Panc1 (cell line): ENCODE results near the gene ZBTB12. TPM values are rescaled to one million over a fixed set of nuclear protein-coding genes. Genes with fewer than 3 reads are reported as not detected.

Experiments
- ATAC-seq: fragments of 200-7000 bp; cut with Tn5 transposase; 2 replicates; pipeline ENCODE4 v1.9.1; 2020; ENCODE audit warnings: mild to moderate bottlenecking, moderate library complexity
- BruUV-seq: library from RNA; stranded (reverse); fragments of 400-500 nt; replicated peaks from 2 replicates; lab custom pipeline; 2021; lab: Mats Ljungman, UMichigan
- CTCF ChIA-PET: fragments of 300-600 bp; sonication (Branson Sonifier 250); formaldehyde crosslinking; loops from one replicate; lab custom pipeline; 2022; ENCODE audit warnings: antibody characterized with exemption; lab: Charles Lee
- POLR2A ChIA-PET: fragments of 300-600 bp; sonication (Branson Sonifier 250); formaldehyde crosslinking; loops from one replicate; lab custom pipeline; 2022; ENCODE audit warnings: antibody characterized with exemption; lab: Charles Lee
- DNase-seq: peaks from one replicate; pipeline ENCODE4 v3.0.0-alpha.2; 2010; ENCODE audit warnings: low read depth, low spot score
- H3K27ac ChIP-seq: 2 replicates; pipeline ENCODE4 v1.5.1; 2011; ENCODE audit warnings: mild to moderate bottlenecking, low read length, inconsistent platforms
- H3K27me3 ChIP-seq: fragments of 200-500 bp; sonication (Bioruptor generic); 2 replicates; pipeline ENCODE4 v1.6.0; 2014; ENCODE audit warnings: low read length, inconsistent platforms; ENCODE audit not compliant: control insufficient read depth, insufficient read depth
- H3K36me3 ChIP-seq: fragments of 200-500 bp; sonication (Bioruptor generic); 2 replicates; pipeline ENCODE4 v1.5.1; 2014; ENCODE audit warnings: inconsistent platforms, mild to moderate bottlenecking, low read length, moderate library complexity; ENCODE audit not compliant: control insufficient read depth, insufficient read depth
- H3K4me1 ChIP-seq: 2 replicates; pipeline ENCODE4 v1.5.1; 2011; ENCODE audit warnings: inconsistent platforms, mild to moderate bottlenecking, low read length, moderate library complexity; ENCODE audit not compliant: control insufficient read depth, insufficient read depth
- H3K4me3 ChIP-seq, 2 experiments: 2 replicates each; pipeline ENCODE4 v1.5.1; 2011 to 2012; ENCODE audit warnings: low read depth in 2 of 2, low read length in 2 of 2, mild to moderate bottlenecking in 2 of 2, inconsistent platforms in 1 of 2, moderate library complexity in 1 of 2
- H3K9me3 ChIP-seq: fragments of 200-500 bp; sonication (Bioruptor generic); 2 replicates; pipeline ENCODE4 v1.5.1; 2014; ENCODE audit warnings: low read depth, mild to moderate bottlenecking, inconsistent platforms, low read length, moderate library complexity; ENCODE audit not compliant: control insufficient read depth, insufficient read depth
- POLR2AphosphoS5 ChIP-seq: IDR thresholded peaks from 2 replicates; pipeline ENCODE4 v1.6.1; 2012; ENCODE audit warnings: mild to moderate bottlenecking, low read depth, low read length, moderate library complexity
- SIN3A ChIP-seq: IDR thresholded peaks from 2 replicates; pipeline ENCODE4 v1.6.1; 2012; ENCODE audit warnings: low read depth, mild to moderate bottlenecking, low read length, moderate library complexity, borderline replicate concordance; ENCODE audit not compliant: insufficient read depth
- TCF7L2 ChIP-seq: IDR thresholded peaks from 2 replicates; pipeline ENCODE4 v1.6.1; 2011; ENCODE audit warnings: mild to moderate bottlenecking, low read depth, low read length, inconsistent platforms
- in situ Hi-C: cut with HindIII; loops from 2 replicates; pipeline ENCODE4 v1.10.0; 2016; ENCODE audit warnings: low sequenced_read_pairs, low pct_unique_long_range_greater_than_20kb
- intact Hi-C: fragments of 100-400 bp; cut with micrococcal nuclease; formaldehyde crosslinking; loops from one replicate; pipeline ENCODE4 v1.10.0; 2022; ENCODE audit not compliant: unreplicated experiment
- total RNA-seq: library from RNA; stranded (reverse); gene quantifications from one replicate; pipeline ENCODE4 v1.2.1, GENCODE V29; 2021; ENCODE audit not compliant: unreplicated experiment
- TF ChIP-seq, protein P1 (sequence below): fragments of 450-650 bp; IDR thresholded peaks from 2 replicates; pipeline ENCODE4 v1.5.1; 2017; ENCODE audit warnings: mild to moderate bottlenecking
- TF ChIP-seq, protein P2 (sequence below), 2 experiments: IDR thresholded peaks; 2 replicates each; pipeline ENCODE4 v1.6.1; 2011 to 2012; ENCODE audit warnings: low read depth in 2 of 2, control low read depth in 1 of 2, low read length in 1 of 2, mild to moderate bottlenecking in 1 of 2, moderate library complexity in 1 of 2; ENCODE audit not compliant: insufficient read depth in 1 of 2

The ZBTB12 gene
- total RNA-seq, 1 experiment from 2014 or later, result 9.4 TPM

DNA sequence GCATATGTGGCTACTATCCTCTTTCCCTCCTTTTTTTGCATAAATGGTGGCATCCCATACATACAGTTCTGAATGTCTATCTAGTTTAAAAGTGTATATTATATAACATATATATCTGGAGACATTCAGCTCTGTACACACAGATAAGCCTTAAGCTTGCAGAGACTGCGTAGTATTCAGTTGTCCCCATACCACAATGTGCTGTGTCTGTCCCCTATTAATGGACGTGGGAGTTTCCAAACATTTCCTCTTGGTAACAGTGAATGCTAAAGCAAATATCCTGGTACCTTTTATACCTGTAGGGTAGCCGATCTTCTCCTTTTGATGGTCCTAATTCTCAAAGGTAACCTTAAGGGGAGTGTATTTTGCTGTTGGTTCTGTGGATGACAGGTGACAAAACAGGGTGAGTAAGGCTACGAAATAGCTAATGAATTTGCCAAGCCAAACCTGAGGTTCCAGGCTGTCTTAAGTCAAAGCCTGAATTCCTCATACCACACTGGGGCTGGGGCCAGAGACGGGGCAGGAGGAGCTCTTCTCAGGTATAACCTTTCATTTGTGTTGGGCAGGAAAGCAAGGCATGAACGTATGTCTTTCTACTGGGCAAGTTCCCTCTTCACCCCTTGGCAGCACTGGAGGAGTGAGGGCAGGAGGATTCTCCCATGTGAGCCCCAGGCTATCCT lies 17.9 kb upstream of the ZBTB12 start:
- Histone ChIP-seq H3K4me1 (no peaks in the 10 kb centered on the region), H3K27ac (no peak overlapping the region), H3K9me3 (no peaks in the 10 kb centered on the region), H3K36me3 (no peaks in the 10 kb centered on the region), H3K27me3 (no peaks in the 10 kb centered on the region), H3K4me3 (no peak overlapping the region)
- TF ChIP-seq TCF7L2, result no peak
- TF ChIP-seq, protein P1, sequence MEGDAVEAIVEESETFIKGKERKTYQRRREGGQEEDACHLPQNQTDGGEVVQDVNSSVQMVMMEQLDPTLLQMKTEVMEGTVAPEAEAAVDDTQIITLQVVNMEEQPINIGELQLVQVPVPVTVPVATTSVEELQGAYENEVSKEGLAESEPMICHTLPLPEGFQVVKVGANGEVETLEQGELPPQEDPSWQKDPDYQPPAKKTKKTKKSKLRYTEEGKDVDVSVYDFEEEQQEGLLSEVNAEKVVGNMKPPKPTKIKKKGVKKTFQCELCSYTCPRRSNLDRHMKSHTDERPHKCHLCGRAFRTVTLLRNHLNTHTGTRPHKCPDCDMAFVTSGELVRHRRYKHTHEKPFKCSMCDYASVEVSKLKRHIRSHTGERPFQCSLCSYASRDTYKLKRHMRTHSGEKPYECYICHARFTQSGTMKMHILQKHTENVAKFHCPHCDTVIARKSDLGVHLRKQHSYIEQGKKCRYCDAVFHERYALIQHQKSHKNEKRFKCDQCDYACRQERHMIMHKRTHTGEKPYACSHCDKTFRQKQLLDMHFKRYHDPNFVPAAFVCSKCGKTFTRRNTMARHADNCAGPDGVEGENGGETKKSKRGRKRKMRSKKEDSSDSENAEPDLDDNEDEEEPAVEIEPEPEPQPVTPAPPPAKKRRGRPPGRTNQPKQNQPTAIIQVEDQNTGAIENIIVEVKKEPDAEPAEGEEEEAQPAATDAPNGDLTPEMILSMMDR, result no peak
- TF ChIP-seq POLR2AphosphoS5, result no peak
- no peak for TF ChIP-seq SIN3A
- CTCF ChIA-PET, result interaction anchor here (0.6 kb wide), 1 partner anchor 1469 kb away, joined by 8 read pairs; no protein-coding TSS in a partner anchor
- intact Hi-C loops (no loop called here), in situ Hi-C loops (no loop called here)
- no TSS peak for BruUV-seq
- POLR2A ChIA-PET, result interaction anchor here (0.6 kb wide), 1 partner anchor 89 kb away, joined by 3 read pairs; no protein-coding TSS in a partner anchor
- DNase-seq, result no peak
- ATAC-seq, result no peak

DNA sequence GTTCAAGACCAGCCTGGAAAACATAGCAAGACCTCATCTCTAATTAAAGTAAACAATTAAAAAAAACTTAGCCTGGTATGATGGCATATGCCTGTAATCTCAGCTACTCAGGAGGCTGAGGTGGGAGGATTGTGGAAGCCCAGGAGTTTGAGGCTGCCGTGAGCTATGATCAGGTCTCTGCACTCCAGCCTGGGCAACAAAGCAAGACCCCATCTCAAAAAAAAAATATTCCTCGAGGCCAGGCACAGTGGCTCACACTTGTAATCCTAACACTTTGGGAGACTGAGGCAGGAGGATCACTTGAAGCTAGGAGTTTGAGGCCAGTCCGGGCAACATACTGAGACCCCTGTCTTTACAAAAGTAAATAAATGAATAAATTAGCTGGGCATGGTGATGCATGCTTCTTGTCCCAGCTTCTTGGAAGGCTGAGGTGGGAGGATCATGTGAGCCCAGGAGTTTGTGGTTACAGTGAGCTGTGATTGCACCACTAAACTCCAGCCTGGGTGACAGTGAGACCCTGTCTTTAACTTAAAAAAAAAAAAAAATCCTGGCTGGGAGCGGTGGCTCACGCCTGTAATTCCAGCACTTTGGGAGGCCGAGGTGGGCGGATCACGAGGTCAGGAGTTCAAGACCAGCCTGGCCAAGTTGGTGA lies 16.3 kb upstream of the ZBTB12 start:
- CTCF ChIA-PET, result interaction anchor here (0.7 kb wide), 2 partner anchors 59 to 63 kb away, joined by 3 to 10 read pairs; no protein-coding TSS in a partner anchor
- TF ChIP-seq, protein P1, result no peak
- TF ChIP-seq POLR2AphosphoS5 (no peak), TCF7L2 (no peak), SIN3A (no peak)
- TF ChIP-seq, protein P2, sequence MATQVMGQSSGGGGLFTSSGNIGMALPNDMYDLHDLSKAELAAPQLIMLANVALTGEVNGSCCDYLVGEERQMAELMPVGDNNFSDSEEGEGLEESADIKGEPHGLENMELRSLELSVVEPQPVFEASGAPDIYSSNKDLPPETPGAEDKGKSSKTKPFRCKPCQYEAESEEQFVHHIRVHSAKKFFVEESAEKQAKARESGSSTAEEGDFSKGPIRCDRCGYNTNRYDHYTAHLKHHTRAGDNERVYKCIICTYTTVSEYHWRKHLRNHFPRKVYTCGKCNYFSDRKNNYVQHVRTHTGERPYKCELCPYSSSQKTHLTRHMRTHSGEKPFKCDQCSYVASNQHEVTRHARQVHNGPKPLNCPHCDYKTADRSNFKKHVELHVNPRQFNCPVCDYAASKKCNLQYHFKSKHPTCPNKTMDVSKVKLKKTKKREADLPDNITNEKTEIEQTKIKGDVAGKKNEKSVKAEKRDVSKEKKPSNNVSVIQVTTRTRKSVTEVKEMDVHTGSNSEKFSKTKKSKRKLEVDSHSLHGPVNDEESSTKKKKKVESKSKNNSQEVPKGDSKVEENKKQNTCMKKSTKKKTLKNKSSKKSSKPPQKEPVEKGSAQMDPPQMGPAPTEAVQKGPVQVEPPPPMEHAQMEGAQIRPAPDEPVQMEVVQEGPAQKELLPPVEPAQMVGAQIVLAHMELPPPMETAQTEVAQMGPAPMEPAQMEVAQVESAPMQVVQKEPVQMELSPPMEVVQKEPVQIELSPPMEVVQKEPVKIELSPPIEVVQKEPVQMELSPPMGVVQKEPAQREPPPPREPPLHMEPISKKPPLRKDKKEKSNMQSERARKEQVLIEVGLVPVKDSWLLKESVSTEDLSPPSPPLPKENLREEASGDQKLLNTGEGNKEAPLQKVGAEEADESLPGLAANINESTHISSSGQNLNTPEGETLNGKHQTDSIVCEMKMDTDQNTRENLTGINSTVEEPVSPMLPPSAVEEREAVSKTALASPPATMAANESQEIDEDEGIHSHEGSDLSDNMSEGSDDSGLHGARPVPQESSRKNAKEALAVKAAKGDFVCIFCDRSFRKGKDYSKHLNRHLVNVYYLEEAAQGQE (IDR thresholded peaks at IDR 0.05; ENCODE audit: insufficient read depth in 1 of 2, low read depth in 2 of 2, low read length in 1 of 2), result no peak
- Histone ChIP-seq H3K27me3 (no peaks in the 10 kb centered on the region), H3K36me3 (no peaks in the 10 kb centered on the region), H3K9me3 (no peaks in the 10 kb centered on the region), H3K27ac (no peak overlapping the region), H3K4me3 (no peak overlapping the region), H3K4me1 (no peaks in the 10 kb centered on the region)
- POLR2A ChIA-PET, result interaction anchor here (0.6 kb wide), 1 partner anchor 9 kb away, joined by 3 read pairs; the partner anchor contains the start of gene C2
- in situ Hi-C loops (no loop called here), intact Hi-C loops (no loop called here)
- BruUV-seq, result no TSS peak
- no peak for ATAC-seq
- no peak for DNase-seq
